Memory B cell (primary cell): ENCODE results near the gene TMPRSS11A.

ENCODE experiments used
- ATAC-seq: fragments of 150-1000 bp; cut with Tn5 transposase; 2 replicates; pipeline ENCODE4 v1.10.0; 2021; ENCODE audit warnings: low read depth, mild to moderate bottlenecking, moderate library complexity
- DNase-seq, 2 donors: peaks; one replicate each; pipeline ENCODE4 v3.0.0; 2022; ENCODE audit warnings: low spot score in 2 of 2
- H3K27ac Mint-ChIP-seq: one replicate; pipeline ENCODE4 v1.8.0; 2022; ENCODE audit warnings: mild to moderate bottlenecking, moderate library complexity, mixed read lengths
- H3K27me3 Mint-ChIP-seq: one replicate; pipeline ENCODE4 v1.8.0; 2022; ENCODE audit warnings: mixed read lengths
- H3K36me3 Mint-ChIP-seq: one replicate; pipeline ENCODE4 v1.8.0; 2022; ENCODE audit warnings: mild to moderate bottlenecking, mixed read lengths
- H3K4me1 Mint-ChIP-seq: one replicate; pipeline ENCODE4 v1.8.0; 2022; ENCODE audit warnings: mixed read lengths
- H3K4me3 Mint-ChIP-seq: one replicate; pipeline ENCODE4 v1.8.0; 2022; ENCODE audit warnings: mild to moderate bottlenecking, moderate library complexity, mixed read lengths
- H3K9me3 Mint-ChIP-seq: one replicate; pipeline ENCODE4 v1.8.0; 2022; ENCODE audit warnings: mixed read lengths

Gene TMPRSS11A

GRCh38 chr4:67963356-67963755 is at the start of gene TMPRSS11A:
Gene TMPRSS11A (minus strand): TSS chr4:67963493. CDS start chr4:67963393, 100 bp downstream.
- H3K27ac Mint-ChIP-seq = no peak within 1 kb of the TSS
- no peak for ATAC-seq
- no peak within 1 kb of the TSS for H3K4me3 Mint-ChIP-seq
- peaks cover 1% of the 10 kb centered on the region for H3K27me3 Mint-ChIP-seq
- no peaks in the 10 kb centered on the region for H3K4me1 Mint-ChIP-seq
- H3K9me3 Mint-ChIP-seq = peaks cover 6% of the 10 kb centered on the region
- DNase-seq = no peak
- no peaks in the 10 kb centered on the region for H3K36me3 Mint-ChIP-seq

- ATAC-seq = no peak
- Mint-ChIP-seq H3K4me3 (no peak overlapping the region), H3K27ac (no peak overlapping the region), H3K36me3 (no peaks in the 10 kb centered on the region), H3K9me3 (no peaks in the 10 kb centered on the region), H3K4me1 (no peaks in the 10 kb centered on the region), H3K27me3 (peaks cover 2% of the 10 kb centered on the region)
- no peak for DNase-seq
These were observed 48.4 kb upstream of the TMPRSS11A start for GRCh38 chr4:68011684-68012083.

GRCh38 chr4:68002906-68003305 is 39.6 kb upstream of the TMPRSS11A start:
- Mint-ChIP-seq H3K4me1 (no peaks in the 10 kb centered on the region), H3K9me3 (peaks cover 2% of the 10 kb centered on the region), H3K36me3 (no peaks in the 10 kb centered on the region), H3K4me3 (no peak overlapping the region), H3K27me3 (no peaks in the 10 kb centered on the region), H3K27ac (no peak overlapping the region)
- no peak for ATAC-seq
- no peak for DNase-seq

GRCh38 chr4:67996127-67996526 is 32.8 kb upstream of the TMPRSS11A start:
- ATAC-seq (no peak), DNase-seq (no peak)
- Mint-ChIP-seq H3K36me3 (no peaks in the 10 kb centered on the region), H3K4me3 (no peak overlapping the region), H3K27me3 (no peaks in the 10 kb centered on the region), H3K9me3 (no peaks in the 10 kb centered on the region), H3K4me1 (no peaks in the 10 kb centered on the region), H3K27ac (no peak overlapping the region)

GRCh38 chr4:67988991-67989390 is 25.7 kb upstream of the TMPRSS11A start:
- no peaks in the 10 kb centered on the region for H3K4me1 Mint-ChIP-seq
- H3K27me3 Mint-ChIP-seq = no peaks in the 10 kb centered on the region
- DNase-seq = no peak
- H3K36me3 Mint-ChIP-seq = no peaks in the 10 kb centered on the region
- no peaks in the 10 kb centered on the region for H3K9me3 Mint-ChIP-seq
- no peak overlapping the region for H3K27ac Mint-ChIP-seq
- ATAC-seq = no peak
- H3K4me3 Mint-ChIP-seq = no peak overlapping the region

- H3K4me1 Mint-ChIP-seq = no peaks in the 10 kb centered on the region
- DNase-seq (no peak), ATAC-seq (no peak)
- H3K36me3 Mint-ChIP-seq = no peaks in the 10 kb centered on the region
- H3K27ac Mint-ChIP-seq = no peak overlapping the region
- peaks cover 3% of the 10 kb centered on the region for H3K27me3 Mint-ChIP-seq
- H3K4me3 Mint-ChIP-seq = no peak overlapping the region
- H3K9me3 Mint-ChIP-seq = peaks cover 5% of the 10 kb centered on the region
These were observed 20.0 kb upstream of the TMPRSS11A start for GRCh38 chr4:67983333-67983732.

DNA sequence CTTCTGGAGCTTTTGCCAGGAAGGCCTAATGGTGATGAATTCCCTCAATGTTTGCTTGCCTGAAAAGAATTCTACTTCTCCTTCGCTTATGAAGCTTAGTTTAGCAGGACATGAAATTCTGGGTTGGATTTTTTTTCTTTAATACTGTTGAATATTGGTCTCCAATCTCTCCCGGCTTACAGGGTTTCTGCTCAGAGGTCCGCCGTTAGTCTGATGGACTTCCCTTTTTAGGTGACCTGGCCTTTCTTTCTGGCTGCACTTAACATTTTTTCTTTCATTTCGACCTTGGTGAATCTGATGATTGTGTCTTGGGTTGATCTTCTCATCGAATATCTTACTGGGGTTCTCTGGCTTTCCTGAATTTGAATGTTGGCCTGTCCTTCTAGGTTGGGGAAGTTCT is 17.2 kb upstream of the TMPRSS11A start:
- DNase-seq = no peak
- Mint-ChIP-seq H3K27me3 (peaks cover 7% of the 10 kb centered on the region), H3K9me3 (peaks cover 5% of the 10 kb centered on the region), H3K4me1 (no peaks in the 10 kb centered on the region), H3K36me3 (no peaks in the 10 kb centered on the region), H3K27ac (no peak overlapping the region), H3K4me3 (no peak overlapping the region)
- no peak for ATAC-seq

GRCh38 chr4:67973608-67974007 is 10.3 kb upstream of the TMPRSS11A start:
- Mint-ChIP-seq H3K4me1 (no peaks in the 10 kb centered on the region), H3K27ac (no peak overlapping the region), H3K9me3 (peaks cover 5% of the 10 kb centered on the region), H3K27me3 (peaks cover 3% of the 10 kb centered on the region), H3K4me3 (no peak overlapping the region), H3K36me3 (peaks cover 3% of the 10 kb centered on the region)
- DNase-seq = no peak
- ATAC-seq = no peak

DNA sequence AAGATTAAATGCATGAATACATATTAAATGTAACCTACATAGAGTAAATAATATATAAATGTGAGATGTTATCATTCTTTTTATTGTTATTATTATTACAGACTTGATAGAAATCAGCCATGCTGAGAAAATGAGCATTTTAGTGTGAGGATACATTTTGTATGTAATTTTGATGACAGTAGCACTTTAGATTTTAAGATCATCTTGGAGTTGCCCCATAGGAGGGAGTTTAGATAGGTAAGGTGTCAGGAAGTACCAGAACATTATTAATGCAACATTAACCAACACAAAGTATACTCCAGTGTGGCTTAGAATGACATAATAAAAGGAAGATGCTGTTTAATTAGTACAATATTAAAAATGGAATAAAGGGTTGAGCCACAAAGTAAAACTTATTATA is 8.4 kb downstream of the TMPRSS11A start:
- H3K4me3 Mint-ChIP-seq = no peak overlapping the region
- no peak for DNase-seq
- no peaks in the 10 kb centered on the region for H3K4me1 Mint-ChIP-seq
- H3K27ac Mint-ChIP-seq = no peak overlapping the region
- H3K27me3 Mint-ChIP-seq = peaks cover 3% of the 10 kb centered on the region
- no peak for ATAC-seq
- peaks cover 9% of the 10 kb centered on the region for H3K9me3 Mint-ChIP-seq
- peaks cover 1% of the 10 kb centered on the region for H3K36me3 Mint-ChIP-seq

- Mint-ChIP-seq H3K9me3 (no peaks in the 10 kb centered on the region), H3K4me3 (no peak overlapping the region), H3K27ac (no peak overlapping the region), H3K27me3 (peaks cover 5% of the 10 kb centered on the region), H3K4me1 (no peaks in the 10 kb centered on the region), H3K36me3 (no peaks in the 10 kb centered on the region)
- DNase-seq = no peak
- ATAC-seq = no peak
These were observed 22.2 kb downstream of the TMPRSS11A start for GRCh38 chr4:67941074-67941473.

GRCh38 chr4:67940506-67940905 is 22.8 kb downstream of the TMPRSS11A start:
- Mint-ChIP-seq H3K4me1 (no peaks in the 10 kb centered on the region), H3K9me3 (no peaks in the 10 kb centered on the region), H3K36me3 (no peaks in the 10 kb centered on the region), H3K27ac (no peak overlapping the region), H3K27me3 (peaks cover 5% of the 10 kb centered on the region), H3K4me3 (no peak overlapping the region)
- ATAC-seq (no peak), DNase-seq (no peak)

DNA sequence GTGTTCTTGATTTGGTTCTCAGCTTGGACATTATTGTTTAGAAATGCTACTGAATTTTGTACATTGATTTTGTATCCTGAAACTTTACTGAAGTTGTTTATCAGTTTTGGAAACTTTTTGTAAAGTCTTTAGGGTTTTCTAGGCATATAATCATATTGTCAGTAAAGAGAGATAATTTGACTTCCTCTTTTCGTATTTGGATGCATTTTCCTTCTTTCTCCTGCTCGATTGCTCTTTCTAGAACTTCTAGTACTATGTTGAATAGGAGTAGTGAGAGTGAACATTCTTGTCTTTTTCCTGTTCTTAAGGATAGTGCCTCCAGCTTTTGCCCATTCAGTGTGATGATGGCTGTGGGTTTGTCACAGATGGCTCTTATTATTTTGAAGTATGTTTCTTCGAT is 24.1 kb downstream of the TMPRSS11A start:
- H3K36me3 Mint-ChIP-seq = no peaks in the 10 kb centered on the region
- no peak overlapping the region for H3K27ac Mint-ChIP-seq
- H3K4me3 Mint-ChIP-seq = no peak overlapping the region
- H3K27me3 Mint-ChIP-seq = peaks cover 2% of the 10 kb centered on the region
- no peaks in the 10 kb centered on the region for H3K9me3 Mint-ChIP-seq
- peaks cover 2% of the 10 kb centered on the region for H3K4me1 Mint-ChIP-seq
- ATAC-seq (no peak), DNase-seq (no peak)

GRCh38 chr4:67935888-67936287 is 27.4 kb downstream of the TMPRSS11A start:
- no peak overlapping the region for H3K4me3 Mint-ChIP-seq
- H3K27me3 Mint-ChIP-seq = peaks cover 2% of the 10 kb centered on the region
- H3K27ac Mint-ChIP-seq = no peak overlapping the region
- no peak for ATAC-seq
- no peak for DNase-seq
- no peaks in the 10 kb centered on the region for H3K36me3 Mint-ChIP-seq
- H3K9me3 Mint-ChIP-seq = no peaks in the 10 kb centered on the region
- peaks cover 2% of the 10 kb centered on the region for H3K4me1 Mint-ChIP-seq

GRCh38 chr4:67934628-67935027 is 28.7 kb downstream of the TMPRSS11A start:
- Mint-ChIP-seq H3K4me3 (no peak overlapping the region), H3K27ac (no peak overlapping the region), H3K9me3 (no peaks in the 10 kb centered on the region), H3K4me1 (peaks cover 2% of the 10 kb centered on the region), H3K27me3 (peaks cover 4% of the 10 kb centered on the region), H3K36me3 (no peaks in the 10 kb centered on the region)
- ATAC-seq (no peak), DNase-seq (no peak)

- ATAC-seq (no peak), DNase-seq (no peak)
- Mint-ChIP-seq H3K4me3 (no peak overlapping the region), H3K9me3 (no peaks in the 10 kb centered on the region), H3K36me3 (no peaks in the 10 kb centered on the region), H3K27me3 (peaks cover 4% of the 10 kb centered on the region), H3K4me1 (peaks cover 2% of the 10 kb centered on the region), H3K27ac (no peak overlapping the region)
These were observed 29.5 kb downstream of the TMPRSS11A start for GRCh38 chr4:67933755-67934154.
